Cortex of kidney (tissue), 1 donor: Measurements from ENCODE around the gene KXD1.
"Not testable (repeated sequence)": the region's sequence is repeated elsewhere in the genome, so short reads cannot be mapped to it uniquely, and the experiment has no call there.

ENCODE experiments used
- DNase-seq: peaks from one replicate; lab custom pipeline; 2025; lab: John Stamatoyannopoulos, UW

The KXD1 gene

DNA sequence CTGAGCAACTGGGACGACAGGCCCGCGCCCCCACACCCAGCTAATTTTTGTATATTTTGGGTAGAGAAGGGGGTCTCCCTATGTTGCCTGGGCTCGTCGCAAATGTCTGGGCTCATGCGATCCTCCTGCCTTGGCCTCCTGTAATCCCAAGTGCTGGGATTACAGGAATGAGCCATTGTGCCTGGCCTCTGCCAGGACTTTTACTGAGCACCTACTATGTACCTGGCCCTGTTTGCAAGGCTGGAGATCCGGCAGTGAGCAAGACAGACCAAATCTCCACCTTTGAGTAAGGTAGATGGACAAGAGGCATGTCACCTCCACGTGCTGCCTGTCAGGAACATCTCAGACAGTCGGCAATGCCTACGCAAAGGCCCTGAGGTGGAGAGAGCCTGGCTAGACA lies 21.2 kb upstream of the KXD1 start:
- DNase-seq, result no peak

DNA sequence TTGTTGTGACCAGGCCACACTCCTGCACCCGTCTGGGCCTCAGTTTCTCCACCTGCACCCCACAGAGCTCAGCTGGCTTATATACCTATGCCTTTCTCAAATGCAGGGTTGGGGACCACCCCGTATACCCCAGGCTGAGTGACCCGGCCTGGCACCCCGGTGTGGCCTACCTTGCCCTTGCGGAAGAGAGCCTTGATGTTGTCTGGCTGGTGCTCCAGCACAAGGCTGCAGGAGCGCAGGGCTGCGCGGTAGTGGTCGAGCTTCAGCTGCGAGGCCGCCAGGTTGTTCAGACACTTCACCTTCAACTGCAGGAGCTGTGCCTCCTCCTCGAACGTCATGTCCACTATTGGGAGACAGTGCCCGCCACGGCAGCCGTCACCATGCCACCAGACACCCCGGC lies 20.2 kb upstream of the KXD1 start:
- DNase-seq, result no peak

DNA sequence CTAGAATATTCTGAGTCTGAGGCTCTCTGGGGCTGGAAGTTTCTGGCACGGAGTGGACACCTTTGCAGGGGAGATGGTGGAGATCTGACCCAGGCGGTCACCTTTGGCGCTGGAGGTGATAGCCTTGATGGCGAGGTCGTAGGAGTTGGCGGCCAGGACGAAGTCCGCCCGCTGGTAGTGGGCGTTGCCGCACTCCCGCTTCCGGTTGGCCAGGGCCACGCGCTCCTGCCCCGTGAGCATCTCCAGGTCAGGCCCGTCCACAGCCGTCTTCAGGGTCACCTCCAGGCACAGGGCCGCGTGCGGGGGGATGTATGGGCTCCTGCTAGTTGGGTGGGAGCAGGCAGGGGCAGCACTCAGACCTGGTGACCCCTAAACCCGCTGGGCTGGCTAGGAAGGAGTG lies 19.6 kb upstream of the KXD1 start:
- no peak for DNase-seq

DNA sequence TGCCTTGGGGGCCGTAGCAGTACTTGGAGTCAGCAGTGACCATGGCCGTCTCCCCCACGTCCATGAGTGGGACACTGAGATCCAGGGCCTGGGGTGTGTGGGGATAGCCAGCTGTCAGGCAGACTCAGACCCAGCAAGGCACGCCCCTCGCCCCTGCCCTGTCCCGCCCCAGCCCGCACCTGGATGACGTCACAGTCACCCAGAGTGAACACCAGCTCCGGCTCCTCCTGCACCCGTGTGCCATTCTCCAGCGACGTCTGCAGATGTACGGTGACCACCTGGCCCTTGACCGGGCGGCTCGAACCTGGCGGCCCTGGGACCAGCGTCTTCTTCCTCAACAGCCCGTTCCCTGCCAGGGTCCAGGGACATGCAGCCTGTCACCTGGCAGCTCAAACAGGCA lies 18.3 kb upstream of the KXD1 start:
- no peak for DNase-seq

DNA sequence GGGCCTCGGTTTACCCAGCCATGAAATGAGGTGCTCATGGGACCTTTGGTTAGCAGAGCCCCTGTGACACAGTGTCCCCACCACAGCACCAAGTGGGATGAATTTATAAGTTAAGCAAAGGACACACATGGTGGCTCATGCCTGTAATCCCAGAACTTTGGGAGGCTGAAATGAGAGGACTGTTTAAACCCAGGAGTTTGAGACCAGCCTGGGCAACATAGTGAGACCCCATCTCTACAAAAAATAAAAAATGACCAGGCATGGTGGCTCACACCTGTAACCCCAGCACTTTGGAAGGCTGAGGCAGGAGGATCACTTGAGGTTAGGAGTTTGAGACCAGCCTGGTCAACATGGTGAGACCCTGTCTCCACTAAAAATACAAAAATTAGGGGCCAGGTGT lies 17.5 kb upstream of the KXD1 start:
- not testable (repeated sequence) for DNase-seq

DNA sequence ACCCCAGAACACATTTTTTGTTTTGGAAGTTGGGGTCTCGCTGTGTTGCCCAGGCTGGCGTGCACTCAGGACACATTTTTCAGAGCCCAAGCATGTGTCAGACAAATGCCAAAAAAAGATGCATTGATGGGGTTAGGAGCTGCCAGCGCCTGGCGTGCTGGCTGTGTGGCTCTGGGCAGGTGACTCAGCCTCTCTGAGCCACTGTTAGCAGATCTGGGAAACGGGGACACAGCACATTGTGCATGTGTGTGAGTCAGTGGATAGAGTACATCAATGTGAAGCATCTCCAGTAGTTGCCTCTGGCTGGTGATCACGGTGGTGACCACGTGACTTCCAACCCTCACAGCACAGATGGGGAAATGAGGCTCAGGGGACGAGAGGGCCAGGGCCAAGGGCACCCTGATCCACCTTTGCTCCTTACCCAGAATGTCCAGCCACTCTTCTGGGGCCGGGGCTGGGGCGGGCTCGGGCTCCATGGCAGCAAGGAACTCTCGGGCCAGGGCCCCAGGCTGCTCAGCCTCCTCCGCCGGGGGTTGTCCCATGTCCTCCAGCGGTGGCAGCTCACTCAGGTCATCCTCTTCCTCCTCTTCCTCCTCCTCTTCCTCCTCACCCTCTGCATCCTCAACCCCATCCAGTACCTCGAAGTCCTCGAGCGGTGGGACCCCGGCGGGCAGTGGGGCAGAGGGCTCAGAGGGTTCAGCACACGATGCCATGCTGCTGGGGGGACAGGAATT lies 16.2 kb upstream of the KXD1 start:
- DNase-seq, result no peak

DNA sequence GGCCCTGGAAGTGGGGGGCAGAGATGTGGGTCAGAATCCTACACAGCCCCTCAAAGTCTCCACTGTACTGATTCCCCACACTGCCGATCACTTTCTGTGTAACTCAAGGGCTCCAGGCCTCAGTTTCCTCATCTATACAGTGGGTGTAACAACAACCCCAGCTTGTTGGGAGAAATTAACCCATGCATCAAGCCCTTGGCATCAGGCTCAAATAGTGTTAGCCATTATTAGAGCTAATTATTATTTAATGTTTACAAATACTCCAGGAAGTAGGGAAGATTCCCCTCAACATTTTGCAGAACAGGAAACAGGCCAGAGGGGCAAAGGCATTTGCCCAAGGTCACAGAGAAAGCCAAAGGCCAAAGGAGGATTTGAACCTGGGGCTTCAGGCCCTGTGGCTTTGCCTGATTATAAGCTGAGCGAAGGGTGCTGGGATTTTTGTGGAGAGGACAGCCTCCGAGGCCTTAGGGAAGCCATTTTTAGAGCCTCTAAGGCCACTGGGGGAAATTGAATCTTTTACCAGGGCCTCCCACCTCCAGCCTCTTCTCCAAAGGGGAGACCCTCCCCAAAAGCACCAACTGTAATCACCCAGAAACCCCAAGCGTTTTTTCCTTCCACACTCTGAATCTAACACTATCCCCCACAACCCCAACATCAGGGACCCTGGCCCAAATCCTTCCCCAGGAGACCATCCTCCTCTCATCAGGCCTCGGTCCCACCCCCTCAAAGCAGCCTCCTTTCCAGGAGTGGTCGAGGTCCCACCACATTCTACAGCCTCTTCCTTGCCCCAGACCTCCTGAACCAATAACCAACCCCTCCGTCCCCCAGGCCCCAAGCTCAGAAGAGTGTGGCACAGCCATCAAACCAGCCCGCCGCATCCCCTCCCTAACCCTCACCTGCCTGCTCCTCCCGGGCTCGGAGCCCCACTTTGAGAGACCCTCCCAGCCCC lies 15.4 kb upstream of the KXD1 start:
- no peak for DNase-seq

DNA sequence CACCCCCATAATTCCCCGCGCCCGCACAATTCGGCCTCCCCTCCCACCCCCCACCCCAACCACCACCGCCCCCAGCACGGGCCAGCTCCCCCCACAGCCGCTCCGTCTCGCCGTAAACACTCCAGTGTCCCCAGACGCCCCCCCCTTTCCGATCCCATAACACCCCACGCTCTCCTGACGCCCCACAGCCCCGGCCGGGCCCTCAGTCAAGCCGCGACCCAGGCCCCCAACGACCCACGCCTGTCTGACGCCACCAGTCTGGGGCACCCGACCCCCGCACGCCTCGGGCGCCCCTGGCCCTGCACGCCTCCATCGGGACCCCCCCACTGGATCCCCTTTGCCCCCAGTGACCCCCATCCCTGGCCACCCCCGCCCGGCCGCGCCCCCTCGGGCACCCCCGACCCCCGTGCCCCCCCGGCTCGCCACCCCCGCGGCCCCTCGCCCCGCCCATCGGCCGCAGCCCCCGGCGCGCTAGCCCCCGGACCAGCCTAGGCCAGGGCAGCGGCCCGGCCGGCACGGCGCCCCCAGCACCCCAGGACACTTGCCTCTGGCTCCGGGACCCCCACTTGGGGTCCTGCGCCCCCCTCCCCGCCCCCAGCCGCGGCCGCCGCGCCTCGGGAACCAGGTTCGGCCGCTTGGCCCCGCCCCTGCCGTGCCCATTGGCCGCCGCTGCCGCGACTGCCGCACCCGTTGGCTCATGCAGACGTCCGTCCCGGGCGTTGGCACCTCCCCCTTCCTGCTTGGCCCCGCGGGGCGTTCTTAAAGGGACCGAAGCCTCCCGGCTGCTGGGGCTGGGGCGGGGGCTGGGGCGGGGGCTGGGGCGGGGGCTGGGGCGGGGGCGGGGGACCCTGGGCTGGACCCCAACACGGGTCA lies 14.5 kb upstream of the KXD1 start, which contains the start of gene FKBP8:
FKBP8 (minus strand) TSS at position 633 of the 873 bp plus-strand sequence. CDS start 1,603 bp downstream, outside the sequence.
- DNase-seq, result no peak

DNA sequence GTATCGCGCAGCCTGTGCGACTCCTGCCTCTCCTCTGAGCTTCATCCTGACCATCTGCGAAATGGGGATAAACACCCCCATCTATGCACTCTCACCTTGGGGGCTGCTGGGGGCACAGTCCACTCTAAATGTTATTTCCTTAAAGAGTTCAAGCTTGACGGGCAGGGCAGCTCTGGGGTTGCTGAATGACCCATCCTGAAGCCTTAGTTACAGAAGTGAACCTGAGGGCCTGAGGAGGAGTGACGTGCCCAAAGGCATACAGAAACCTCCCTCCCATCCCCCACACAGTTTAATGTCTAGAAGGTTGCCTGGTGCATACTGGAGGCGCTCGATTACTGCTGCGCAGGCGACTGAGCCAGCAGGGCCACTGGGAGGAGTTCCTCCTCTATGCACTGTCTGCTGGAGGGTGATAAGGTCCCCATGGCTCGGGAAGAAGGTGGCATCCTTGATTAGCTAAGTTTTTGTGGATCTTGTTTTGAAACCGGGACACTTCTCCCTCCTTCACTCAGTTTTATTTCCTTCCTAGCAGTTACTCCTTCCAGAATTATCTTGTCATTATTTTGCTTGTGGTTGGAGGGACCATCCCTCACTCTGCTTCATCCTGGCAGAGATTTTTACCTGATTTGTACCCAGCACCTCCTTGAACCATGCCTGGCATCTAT lies 13.7 kb upstream of the KXD1 start:
- DNase-seq, result no peak

DNA sequence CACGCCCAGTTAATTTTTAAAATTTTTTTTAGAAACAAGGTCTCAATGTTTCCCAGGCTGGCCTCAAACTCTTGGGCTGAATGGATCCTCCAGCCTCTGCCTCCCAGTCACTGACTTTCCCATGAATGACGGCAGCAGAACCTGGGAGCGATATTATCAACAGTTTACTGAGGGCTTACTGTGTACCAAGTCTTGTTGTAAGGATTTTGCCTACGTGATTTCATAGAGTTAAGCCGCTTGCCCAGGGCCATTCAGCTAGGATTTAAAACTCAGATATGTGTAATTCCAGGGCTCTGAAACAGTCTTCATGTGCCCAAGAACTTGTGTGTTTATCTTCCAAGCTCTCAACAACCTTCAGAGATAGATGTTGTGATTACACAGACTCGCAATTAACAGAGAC lies 6.0 kb upstream of the KXD1 start:
- no peak for DNase-seq

DNA sequence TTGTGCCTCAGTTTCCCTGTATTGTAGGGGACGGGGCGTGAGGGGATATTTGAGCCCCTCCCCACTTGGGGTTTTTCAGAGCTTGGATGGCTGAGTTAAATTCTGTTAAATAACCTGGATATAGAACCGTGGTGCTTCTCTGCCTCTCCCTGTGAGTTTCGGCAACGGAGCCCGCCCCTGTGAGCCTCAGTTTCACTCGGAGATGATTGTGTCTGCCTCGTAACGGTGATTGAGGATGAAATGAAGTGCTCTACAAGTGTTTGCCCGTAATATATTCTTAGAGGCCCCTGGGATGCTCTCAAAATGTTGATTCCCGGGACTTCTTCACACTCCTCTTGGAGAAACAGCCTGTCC lies 509 bp downstream of the KXD1 start:
- DNase-seq, result no peak

DNA sequence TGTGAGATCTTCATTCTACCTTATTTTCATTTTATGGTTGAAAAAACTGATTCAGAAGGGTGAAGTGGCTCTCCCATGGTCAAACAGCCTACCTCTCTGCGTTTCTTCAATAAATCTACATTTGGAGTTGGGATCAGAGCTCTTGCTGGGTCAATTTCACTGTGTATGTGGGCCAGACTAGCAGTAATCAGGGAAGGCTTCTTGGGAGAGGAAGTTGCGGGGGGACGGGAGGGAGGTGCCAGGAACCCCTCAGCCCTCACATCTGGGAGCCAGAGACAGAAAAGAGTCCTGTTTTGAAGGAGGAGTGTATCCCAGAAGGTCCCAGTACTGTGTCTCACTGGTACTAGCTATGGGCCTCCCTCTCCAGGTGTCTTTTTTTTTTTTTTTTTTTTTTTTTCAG lies 934 bp downstream of the KXD1 start:
- DNase-seq, result no peak

DNA sequence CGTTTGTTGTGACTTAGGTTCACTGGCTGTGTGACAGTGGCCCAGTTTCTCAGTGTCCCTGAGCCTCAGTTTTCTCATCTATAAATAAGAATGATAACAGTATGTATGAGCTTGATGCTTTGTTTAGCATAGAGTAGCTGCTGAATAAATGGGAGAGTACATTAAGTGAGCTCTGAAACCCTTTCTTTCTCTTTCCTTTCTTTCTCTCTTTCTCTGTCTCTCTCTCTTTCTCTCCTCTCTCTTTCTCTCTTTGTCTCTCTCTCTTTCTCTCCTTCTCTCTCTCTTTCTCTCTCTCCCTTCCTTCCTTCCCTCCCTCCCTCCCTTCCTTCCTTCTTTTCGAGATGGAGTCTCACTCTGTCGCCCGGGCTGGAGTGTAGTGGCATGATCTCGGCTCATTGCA lies 2.0 kb downstream of the KXD1 start:
- no peak for DNase-seq

DNA sequence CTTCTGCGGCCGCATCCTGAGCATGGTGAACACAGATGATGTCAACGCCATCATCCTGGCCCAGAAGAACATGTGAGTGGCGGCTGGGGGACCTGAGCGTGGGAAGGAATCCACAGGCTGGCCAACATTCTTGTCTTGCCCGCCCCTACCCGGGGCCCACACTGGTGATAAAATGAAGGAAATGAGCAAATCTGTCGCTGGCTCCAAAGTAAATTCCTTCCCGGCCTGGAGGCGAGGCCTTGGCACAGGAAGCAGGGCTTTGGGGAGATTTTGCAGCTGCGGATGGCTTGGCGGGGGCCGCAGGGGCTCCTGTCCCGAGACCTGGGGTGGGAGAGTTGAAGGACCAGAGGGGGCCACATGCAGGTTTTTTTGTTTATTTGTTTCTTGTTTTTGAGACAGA lies 4.4 kb downstream of the KXD1 start:
- DNase-seq, result no peak

DNA sequence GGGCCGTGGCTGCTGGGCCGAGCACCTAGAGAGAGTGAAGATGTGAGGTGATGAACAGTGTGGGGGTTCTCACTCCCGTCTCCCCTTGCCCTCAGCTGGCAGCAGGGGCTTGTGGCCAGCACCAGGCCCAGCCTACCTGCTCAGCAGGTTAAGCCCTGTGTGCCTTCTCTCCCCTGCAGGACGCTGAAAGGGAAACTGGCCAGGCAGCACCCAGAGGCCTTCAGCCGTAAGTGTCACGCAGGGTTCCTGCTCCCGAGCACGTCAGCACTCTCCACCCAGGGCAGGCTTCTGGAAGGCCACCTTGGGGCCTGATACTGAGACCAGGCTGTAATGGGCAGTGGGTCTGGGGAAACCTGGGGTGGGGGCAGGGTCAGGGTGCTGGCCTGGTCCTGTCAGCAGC lies 9.3 kb downstream of the KXD1 start:
- DNase-seq, result no peak

DNA sequence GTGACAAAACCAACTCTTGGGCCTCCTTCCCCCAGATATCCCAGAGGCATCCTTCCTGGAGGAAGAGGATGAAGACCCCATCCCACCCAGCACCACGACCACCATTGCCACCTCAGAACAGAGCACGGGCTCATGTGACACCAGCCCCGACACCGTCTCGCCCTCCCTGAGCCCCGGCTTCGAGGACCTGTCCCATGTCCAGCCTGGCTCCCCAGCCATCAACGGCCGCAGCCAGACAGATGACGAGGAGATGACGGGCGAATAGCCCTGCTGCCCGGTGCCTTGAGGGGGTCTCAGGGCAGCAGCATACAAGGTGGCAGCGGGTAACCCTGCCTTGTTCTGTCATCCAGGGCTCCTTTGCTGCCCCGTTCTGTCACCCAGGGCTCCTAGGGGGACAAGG lies 10.7 kb downstream of the KXD1 start:
- no peak for DNase-seq

DNA sequence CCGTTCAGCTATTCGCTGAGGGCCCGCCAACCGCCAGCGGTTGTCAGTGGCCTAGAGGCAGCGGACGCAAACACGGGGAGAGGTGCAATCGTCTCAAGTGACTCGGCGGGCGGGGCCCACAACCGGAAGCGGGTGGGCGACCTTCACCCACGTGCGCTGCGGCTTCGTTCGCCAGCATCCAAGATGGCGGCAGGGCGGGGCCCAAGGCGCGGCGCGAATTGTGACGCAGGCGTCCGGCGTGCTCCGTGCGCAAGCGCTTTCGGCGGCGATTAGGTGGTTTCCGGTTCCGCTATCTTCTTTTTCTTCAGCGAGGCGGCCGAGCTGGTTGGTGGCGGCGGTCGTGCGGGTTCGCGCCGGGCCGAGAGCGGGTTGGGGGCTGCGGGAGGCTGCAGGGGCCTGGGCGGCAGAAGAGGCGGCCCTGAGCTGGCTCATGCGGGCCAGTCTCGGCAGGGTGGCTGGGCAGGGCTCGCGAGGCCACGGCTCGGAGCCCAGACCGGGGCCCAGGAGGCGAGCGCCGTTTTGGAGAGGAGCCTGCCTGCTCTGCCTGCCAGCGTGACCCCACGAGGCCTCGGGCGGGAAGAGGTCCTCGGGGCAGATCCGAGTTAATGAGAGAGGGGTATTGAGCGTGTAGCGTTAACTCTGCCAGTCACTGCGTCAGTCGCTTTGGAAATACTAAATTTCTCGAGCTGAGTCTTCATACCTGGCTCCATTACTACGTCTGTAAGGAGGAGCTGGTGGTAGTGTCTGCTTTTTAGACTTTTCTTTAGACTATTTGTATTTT lies 14.1 kb downstream of the KXD1 start, which contains the start of gene UBA52:
UBA52 (plus strand) TSS at position 294 of the 781 bp plus-strand sequence. CDS start 1,444 bp downstream, outside the sequence.
- peak; percentile 47 for DNase-seq

DNA sequence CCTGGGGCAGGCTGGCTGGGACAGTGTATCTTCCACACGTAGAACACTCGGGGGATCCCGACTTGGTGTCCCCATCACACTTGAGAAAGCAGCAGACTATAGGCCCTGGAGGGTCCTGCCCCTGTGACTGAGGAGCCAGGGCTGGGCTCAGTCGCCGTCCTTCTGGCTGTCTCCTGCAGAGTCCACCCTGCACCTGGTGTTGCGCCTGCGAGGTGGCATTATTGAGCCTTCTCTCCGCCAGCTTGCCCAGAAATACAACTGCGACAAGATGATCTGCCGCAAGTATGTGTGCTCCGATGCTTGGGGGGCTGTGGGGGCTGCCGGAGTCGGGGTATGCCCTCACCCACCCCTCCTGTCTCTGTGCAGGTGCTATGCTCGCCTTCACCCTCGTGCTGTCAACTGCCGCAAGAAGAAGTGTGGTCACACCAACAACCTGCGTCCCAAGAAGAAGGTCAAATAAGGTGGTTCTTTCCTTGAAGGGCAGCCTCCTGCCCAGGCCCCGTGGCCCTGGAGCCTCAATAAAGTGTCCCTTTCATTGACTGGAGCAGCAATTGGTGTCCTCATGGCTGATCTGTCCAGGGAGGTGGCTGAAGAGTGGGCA lies 17.1 kb downstream of the KXD1 start:
- DNase-seq, result no peak

DNA sequence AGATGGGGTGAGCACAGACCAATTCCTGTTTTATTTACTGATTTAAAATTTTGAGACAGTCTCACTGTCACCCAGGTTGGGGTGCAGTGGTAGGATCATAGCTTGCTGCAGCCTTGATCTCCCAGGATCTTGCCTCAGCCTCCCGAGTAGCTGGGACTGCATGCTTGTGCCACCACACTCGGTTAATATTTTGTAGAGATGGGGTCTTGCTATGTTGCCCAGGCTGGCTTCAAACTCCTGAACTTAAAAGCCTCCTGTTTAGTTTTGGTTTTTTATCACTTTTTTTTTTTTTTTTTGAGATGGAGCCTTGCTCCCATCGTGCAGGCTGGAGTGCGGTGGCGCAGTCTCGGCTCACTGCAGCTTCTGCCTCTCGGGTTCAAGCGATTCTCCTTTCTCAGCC lies 18.7 kb downstream of the KXD1 start:
- DNase-seq, result no peak

DNA sequence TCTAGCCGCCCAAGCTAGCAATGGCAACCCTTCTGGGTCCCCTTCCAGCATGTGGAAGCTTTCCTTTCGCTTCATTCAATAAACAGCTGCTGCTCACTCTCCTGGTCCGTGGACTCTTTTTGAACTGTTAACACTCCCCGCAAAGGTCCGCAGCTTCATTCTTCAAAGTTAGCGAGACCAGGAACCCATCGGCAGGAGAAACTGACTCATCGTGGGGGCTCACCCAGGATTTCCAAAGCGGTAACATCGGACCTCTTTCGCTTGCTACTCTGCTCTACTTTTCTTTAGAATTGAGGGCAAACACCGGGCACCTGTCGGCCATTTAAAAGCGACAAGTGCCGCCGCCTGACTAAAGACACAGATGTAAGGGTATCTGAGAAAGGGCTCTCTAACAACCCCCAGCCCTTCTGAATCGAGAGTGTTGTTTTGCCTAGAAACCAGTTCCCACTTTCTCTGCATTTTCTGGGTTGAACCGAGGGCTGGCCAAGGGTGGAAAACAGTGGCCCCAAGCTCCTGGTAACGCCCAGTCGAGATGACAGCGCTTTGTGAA lies 19.8 kb downstream of the KXD1 start:
- no peak for DNase-seq
